IPS DF 4.7 (cell line): ENCODE data around the gene RNF40.
"Not testable (repeated sequence)": the region's sequence is repeated elsewhere in the genome, so short reads cannot be mapped to it uniquely, and the experiment has no call there.

ENCODE experiments used
- DNase-seq: peaks from one replicate; pipeline ENCODE4 v3.0.0-alpha.2; 2013; ENCODE audit warnings: low spot score; ENCODE audit errors: extremely low read depth

The RNF40 gene

DNA sequence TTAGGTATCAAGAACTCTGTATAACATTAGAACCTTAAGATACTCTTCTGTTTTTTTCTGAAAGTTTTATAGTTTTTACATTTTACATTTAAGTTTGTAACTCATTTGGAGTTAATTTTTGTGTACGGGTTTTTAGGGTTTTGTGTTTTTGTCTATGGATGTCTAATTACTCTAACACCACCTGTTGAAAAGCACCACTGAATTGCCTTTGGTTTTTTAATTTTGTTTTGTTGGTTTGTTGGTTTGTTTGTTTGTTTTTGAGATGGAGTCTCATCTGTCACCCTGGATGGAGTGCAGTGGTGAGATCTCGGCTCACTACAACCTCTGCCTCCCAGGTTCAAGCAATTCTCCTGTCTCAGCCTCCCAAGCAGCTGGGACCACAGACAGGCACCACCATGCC is 54.6 kb downstream of the RNF40 start:
- no peak for DNase-seq

DNA sequence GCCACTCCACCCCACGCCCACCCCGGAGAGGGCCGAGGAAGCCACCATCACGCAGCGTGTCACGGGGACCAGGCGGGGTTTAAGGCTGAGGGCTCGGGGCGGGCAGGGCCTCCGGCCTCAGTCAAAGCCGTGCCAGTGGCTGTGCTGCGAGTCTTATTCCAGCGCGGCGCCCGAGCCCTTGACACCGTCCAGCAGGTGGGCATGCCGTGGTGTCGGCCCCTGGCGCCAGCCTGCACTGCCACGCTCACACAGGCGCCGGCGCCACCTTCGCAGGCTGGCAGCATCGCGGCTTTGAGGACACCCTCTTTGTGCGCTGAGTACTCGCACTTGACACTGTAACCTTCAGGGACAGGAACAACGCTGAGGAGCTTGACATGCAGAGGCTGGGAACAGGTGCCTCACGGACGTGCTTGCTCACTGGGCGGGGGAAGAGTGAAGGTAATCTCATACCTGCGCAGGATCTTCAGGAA is 58.9 kb downstream of the RNF40 start:
- no peak for DNase-seq

DNA sequence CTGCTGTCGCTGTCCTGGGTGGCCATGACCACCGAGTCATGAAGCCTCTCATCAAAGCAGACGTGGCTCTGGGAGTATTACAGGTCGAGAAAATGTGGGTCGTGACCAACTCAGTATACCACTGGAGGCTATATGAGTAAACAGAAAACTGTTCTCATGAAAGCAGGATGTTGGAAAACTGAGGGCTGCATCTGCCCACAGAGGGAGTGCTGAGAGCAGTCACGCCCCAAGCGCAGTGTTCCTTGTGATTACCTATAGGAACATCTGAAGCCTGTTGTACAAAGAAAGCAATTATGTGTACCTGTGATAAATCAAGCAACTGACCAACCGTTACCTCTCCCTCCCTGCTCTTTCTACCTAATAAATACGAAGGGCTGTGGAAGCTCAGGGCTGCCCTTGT is 59.3 kb downstream of the RNF40 start:
- DNase-seq, result not testable (repeated sequence)

DNA sequence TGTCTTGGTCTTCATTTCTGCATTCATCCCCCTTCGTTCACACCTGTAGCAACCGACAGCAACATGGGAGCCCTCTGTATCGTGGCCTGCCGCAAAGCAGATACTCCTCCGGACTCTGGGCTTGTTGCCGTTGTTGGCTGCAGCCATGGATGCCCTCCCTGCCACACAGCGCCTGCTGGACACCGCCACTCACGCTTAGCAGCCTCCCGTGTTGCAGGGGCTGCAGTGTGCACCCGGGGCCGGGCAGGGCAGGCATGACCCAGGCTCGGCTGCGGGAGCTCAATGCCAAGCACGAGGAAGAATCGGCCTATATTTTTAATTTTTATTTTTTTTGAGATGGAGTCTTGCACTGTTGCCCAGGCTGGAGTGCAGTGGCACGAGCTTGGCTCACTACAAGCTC is 59.8 kb downstream of the RNF40 start:
- no peak for DNase-seq
